ENCODE measurements around the gene DEFB125.

Gene DEFB125, protein sequence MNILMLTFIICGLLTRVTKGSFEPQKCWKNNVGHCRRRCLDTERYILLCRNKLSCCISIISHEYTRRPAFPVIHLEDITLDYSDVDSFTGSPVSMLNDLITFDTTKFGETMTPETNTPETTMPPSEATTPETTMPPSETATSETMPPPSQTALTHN

GRCh38 chr20:87401-87800, at the start of gene DEFB125:
Gene DEFB125, plus strand, starts transcription at chr20:87672. Its CDS starts 38 bp downstream, at chr20:87710.
- ChIA-PET CTCF (no interaction called here), POLR2A (no interaction called here)
- TF ChIP-seq ZNF384 (IDR thresholded peaks at IDR 0.05) (no peak), L3MBTL2 (conservative IDR thresholded peaks at IDR 0.05) (no peak)
- DNase-seq (ENCODE audit: extremely low spot score) = no peak

DNA sequence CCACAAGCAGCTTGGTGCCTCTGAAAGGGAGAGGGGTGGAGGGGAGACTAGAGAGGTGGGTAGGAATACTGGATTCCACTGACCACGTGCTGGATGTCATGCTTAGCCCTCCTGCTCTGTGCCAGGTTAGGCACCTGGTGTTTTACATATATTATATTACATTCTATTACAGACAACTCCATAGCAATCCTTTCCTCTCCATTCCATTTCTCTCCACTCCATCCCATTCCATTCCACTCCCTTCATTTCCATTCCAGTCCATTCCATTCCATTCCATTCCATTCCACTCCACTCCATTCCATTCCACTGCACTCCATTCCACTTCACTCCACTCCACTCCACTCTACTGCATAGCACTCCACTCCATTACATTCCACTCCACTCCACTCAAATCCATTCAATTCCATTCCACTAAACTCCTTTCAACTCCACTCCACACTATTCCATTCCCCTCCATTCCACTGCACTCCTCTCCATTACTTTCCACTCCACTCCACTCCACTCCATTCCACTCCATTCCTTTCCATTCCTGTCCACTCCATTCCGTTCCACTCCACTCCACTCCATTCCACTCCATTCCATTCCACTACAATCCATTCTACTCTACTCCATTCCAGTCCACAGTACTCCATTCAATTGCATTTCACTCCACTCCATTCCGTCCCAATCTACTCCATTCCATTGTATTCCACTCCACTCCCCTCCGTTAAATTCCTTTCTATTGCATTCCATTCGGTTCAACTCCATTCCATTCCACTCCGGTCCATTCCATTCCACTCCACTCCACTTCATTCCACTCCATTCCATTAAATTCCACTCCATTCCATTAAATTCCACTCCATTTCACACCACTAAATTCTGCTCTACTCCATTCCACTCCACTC, 27.2 kb upstream of the DEFB125 start:
- POLR2A ChIA-PET = no interaction called here
- no peak for DNase-seq (ENCODE audit: extremely low spot score)
- CTCF ChIA-PET = no interaction called here
- TF ChIP-seq SUZ12 (IDR thresholded peaks at IDR 0.05) = no peak

DNA sequence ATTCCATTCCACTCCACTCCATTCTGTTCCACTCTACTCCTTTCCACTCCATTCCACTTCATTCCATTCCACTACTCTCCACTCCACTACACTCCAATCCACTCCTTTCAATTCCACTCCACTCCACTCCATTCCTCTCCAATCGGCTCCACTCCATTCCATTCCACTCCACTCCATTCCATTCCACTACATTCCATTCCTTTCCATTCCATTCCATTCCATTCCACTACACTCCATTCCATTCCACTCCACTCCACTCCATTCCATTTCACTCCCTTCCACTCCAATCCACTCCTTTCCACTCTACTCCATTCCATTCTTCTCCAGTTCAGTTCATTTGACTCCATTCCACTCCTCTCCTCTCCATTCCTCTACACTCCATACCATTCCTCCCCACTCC, 26.2 kb upstream of the DEFB125 start:
- CTCF ChIA-PET = no interaction called here
- TF ChIP-seq FOXM1 (IDR thresholded peaks at IDR 0.05; ENCODE audit: borderline replicate concordance) = no peak
- no peak for TF ChIP-seq FOXK2 (IDR thresholded peaks at IDR 0.05)
- TF ChIP-seq FOXA1 (IDR thresholded peaks at IDR 0.05) = no peak
- TF ChIP-seq CTBP1 (IDR thresholded peaks at IDR 0.05; ENCODE audit: borderline replicate concordance) = no peak
- no peak for TF ChIP-seq SUZ12 (IDR thresholded peaks at IDR 0.05)
- TF ChIP-seq HDGF (IDR thresholded peaks at IDR 0.05; ENCODE audit: borderline replicate concordance) = no peak
- TF ChIP-seq NFRKB (IDR thresholded peaks at IDR 0.05) = no peak
- no peak for TF ChIP-seq LEF1 (IDR thresholded peaks at IDR 0.05; ENCODE audit: borderline replicate concordance)
- TF ChIP-seq ELF4 (IDR thresholded peaks at IDR 0.05) = no peak

DNA sequence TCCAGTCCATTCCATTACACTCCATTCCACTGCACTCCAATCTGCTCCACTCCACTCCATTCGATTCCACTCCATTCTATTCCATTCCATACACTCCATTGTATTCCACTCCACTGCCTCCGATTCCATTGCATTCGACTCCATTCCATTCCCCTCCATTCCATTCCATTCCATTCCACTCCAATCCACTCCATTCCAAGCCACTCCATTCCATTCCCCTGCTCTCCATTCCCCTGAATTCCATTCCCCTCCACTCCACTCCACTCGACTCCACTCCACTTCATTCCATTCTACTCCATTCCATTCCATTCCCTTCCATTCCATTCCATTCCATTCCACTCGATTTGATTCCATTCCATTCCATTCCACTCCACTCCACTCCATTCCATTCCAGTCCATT, 25.7 kb upstream of the DEFB125 start:
- no peak for TF ChIP-seq ARNT (IDR thresholded peaks at IDR 0.05)
- TF ChIP-seq LEF1 (IDR thresholded peaks at IDR 0.05; ENCODE audit: borderline replicate concordance) = no peak
- TF ChIP-seq FOXM1 (IDR thresholded peaks at IDR 0.05; ENCODE audit: borderline replicate concordance) = no peak
- no peak for TF ChIP-seq ELF4 (IDR thresholded peaks at IDR 0.05)
- TF ChIP-seq CTBP1 (IDR thresholded peaks at IDR 0.05; ENCODE audit: borderline replicate concordance) = no peak
- no peak for TF ChIP-seq ZNF384 (IDR thresholded peaks at IDR 0.05)
- no peak for TF ChIP-seq FOXK2 (IDR thresholded peaks at IDR 0.05)
- TF ChIP-seq TARDBP (IDR thresholded peaks at IDR 0.05) = no peak
- TF ChIP-seq HDGF (IDR thresholded peaks at IDR 0.05; ENCODE audit: borderline replicate concordance) = no peak
- no peak for TF ChIP-seq NFRKB (IDR thresholded peaks at IDR 0.05)
- no peak for TF ChIP-seq FOXA1 (IDR thresholded peaks at IDR 0.05)
- TF ChIP-seq SP1 (IDR thresholded peaks at IDR 0.05) = no peak
- CTCF ChIA-PET = no interaction called here

More for the DNA sequence above, 26.2 kb upstream of the DEFB125 start:
- POLR2A ChIA-PET = no interaction called here
- no peak for DNase-seq (ENCODE audit: extremely low spot score)

GRCh38 chr20:62487-62886, 25.0 kb upstream of the DEFB125 start:
- CTCF ChIA-PET = no interaction called here
- POLR2A ChIA-PET = no interaction called here
- no peak for DNase-seq (ENCODE audit: extremely low spot score)
- TF ChIP-seq BHLHE40 (IDR thresholded peaks at IDR 0.05; ENCODE audit: borderline replicate concordance) = no peak
- no peak for TF ChIP-seq LEF1 (IDR thresholded peaks at IDR 0.05; ENCODE audit: borderline replicate concordance)
- TF ChIP-seq ZNF384 (IDR thresholded peaks at IDR 0.05) = no peak
- TF ChIP-seq CTBP1 (IDR thresholded peaks at IDR 0.05; ENCODE audit: borderline replicate concordance) = no peak
- TF ChIP-seq SUZ12 (IDR thresholded peaks at IDR 0.05) = no peak
- no peak for TF ChIP-seq HDGF (IDR thresholded peaks at IDR 0.05; ENCODE audit: borderline replicate concordance)
- TF ChIP-seq ARNT (IDR thresholded peaks at IDR 0.05) = no peak

More for the DNA sequence above, 25.7 kb upstream of the DEFB125 start:
- POLR2A ChIA-PET = no interaction called here
- DNase-seq (ENCODE audit: extremely low spot score) = no peak

DNA sequence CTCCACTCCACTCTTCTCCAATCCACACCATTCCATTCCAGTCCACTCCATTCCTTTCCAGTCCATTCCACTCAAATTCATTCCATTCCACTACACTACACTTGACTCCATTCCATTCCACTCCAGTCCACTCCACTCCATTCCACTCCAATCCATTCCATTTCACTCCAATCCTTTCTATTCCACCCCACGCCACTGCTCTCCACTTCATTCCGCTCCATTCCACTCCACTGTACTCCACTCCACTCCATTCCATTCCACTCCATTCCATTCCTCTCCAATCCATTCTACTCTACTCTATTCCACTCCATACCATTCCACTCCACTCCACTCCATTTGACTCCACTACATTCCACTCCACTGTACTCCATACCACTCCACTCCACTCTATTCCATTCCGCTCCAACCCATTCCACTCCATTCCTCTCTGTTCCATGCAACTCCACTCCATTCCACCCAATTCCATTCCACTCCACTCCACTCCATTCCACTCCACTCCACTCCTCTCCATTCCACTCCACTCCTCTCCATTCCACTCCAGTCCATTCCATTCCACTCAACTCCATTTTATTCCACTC, 23.4 kb upstream of the DEFB125 start:
- TF ChIP-seq ARNT (IDR thresholded peaks at IDR 0.05) (no peak), ELF4 (IDR thresholded peaks at IDR 0.05) (no peak), FOXM1 (IDR thresholded peaks at IDR 0.05; ENCODE audit: borderline replicate concordance) (no peak), TARDBP (IDR thresholded peaks at IDR 0.05) (no peak), SP1 (IDR thresholded peaks at IDR 0.05) (no peak), CTBP1 (IDR thresholded peaks at IDR 0.05; ENCODE audit: borderline replicate concordance) (no peak), NFRKB (IDR thresholded peaks at IDR 0.05) (no peak), HDGF (IDR thresholded peaks at IDR 0.05; ENCODE audit: borderline replicate concordance) (no peak), LEF1 (IDR thresholded peaks at IDR 0.05; ENCODE audit: borderline replicate concordance) (no peak), FOXK2 (IDR thresholded peaks at IDR 0.05) (no peak), SUZ12 (IDR thresholded peaks at IDR 0.05) (no peak), ZNF384 (IDR thresholded peaks at IDR 0.05) (no peak), PKNOX1 (IDR thresholded peaks at IDR 0.05) (no peak), BHLHE40 (IDR thresholded peaks at IDR 0.05; ENCODE audit: borderline replicate concordance) (no peak), L3MBTL2 (conservative IDR thresholded peaks at IDR 0.05) (no peak), FOXA1 (IDR thresholded peaks at IDR 0.05) (no peak)
- CTCF ChIA-PET = no interaction called here
- no peak for DNase-seq (ENCODE audit: extremely low spot score)
- POLR2A ChIA-PET = no interaction called here

DNA sequence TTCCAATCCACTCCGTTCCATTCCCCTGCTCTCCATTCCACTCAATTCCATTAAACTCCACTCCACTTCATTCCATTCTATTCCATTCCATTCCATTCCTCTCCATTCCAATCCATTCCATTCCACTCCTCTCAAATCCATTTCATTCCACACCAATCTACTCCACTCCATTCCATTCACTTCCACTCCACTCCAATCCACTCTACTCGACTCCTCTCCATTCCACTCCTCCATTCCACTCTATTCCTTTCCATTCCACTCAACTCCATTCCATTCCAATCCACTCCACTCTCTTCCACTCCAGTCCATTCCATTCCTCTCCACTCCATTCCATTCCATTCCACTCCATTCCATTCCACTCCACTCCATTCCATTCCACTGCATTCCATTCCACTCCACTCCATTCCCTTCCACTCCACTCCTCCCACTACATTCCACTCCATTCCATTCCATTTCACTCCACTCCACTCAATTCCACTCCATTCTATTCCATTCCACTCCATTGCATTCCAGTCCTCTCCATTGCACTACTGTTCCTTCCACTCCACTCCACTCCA, 22.6 kb upstream of the DEFB125 start:
- TF ChIP-seq LEF1 (IDR thresholded peaks at IDR 0.05; ENCODE audit: borderline replicate concordance) = no peak
- TF ChIP-seq ARNT (IDR thresholded peaks at IDR 0.05) = no peak
- no peak for TF ChIP-seq ELF4 (IDR thresholded peaks at IDR 0.05)
- TF ChIP-seq SUZ12 (IDR thresholded peaks at IDR 0.05) = no peak
- TF ChIP-seq NFRKB (IDR thresholded peaks at IDR 0.05) = no peak
- DNase-seq (ENCODE audit: extremely low spot score) = no peak
- POLR2A ChIA-PET = no interaction called here
- CTCF ChIA-PET = no interaction called here
